GM12878 (cell line): ENCODE results near the gene EME2.

Experiments used
- FOXK2 ChIP-seq: fragments of 450-650 bp; IDR thresholded peaks from 2 replicates; pipeline ENCODE4 v1.6.1; 2017; ENCODE audit warnings: mild to moderate bottlenecking, moderate library complexity
- GABPA ChIP-seq: IDR thresholded peaks from 2 replicates; pipeline ENCODE4 v1.6.1; 2014; ENCODE audit warnings: antibody characterized with exemption, low read depth, mild to moderate bottlenecking, inconsistent platforms
- MAX ChIP-seq: IDR thresholded peaks from 2 replicates; pipeline ENCODE4 v1.6.1; 2012; ENCODE audit warnings: low read depth, low read length, improper control_type of control experiment
- POLR2AphosphoS5 ChIP-seq: IDR thresholded peaks from 2 replicates; pipeline ENCODE4 v1.6.1; 2011; ENCODE audit warnings: mild to moderate bottlenecking, low read length, inconsistent platforms

GRCh38 chr16:1774448-1774780 lies 1.8 kb downstream of the EME2 start:
- no peak for TF ChIP-seq POLR2AphosphoS5
- TF ChIP-seq GABPA: no peak
- no peak for TF ChIP-seq FOXK2
- no peak for TF ChIP-seq MAX
